LNCaP clone FGC (cell line): ENCODE data around the gene ST3GAL5.
A peak's percentile ranks its signal among the peaks of the same experiment; 100 is the strongest.

Experiments used
- DNase-seq: peaks from one replicate; pipeline ENCODE4 v3.0.0-alpha.2; 2011; ENCODE audit warnings: low read depth
- H3K4me3 ChIP-seq: 2 replicates; pipeline ENCODE4 v1.5.1; 2011; ENCODE audit warnings: mild to moderate bottlenecking, low read depth, low read length, control low read depth
- CTCF ChIP-seq: IDR thresholded peaks from 2 replicates; pipeline ENCODE4 v1.5.1; 2012; ENCODE audit warnings: mild to moderate bottlenecking; ENCODE audit not compliant: control insufficient read depth, insufficient read depth; ENCODE audit errors: extremely low read depth

The ST3GAL5 gene

GRCh38 chr2:85892216-85892944 lies 3.6 kb upstream of the ST3GAL5 start:
- no peak for TF ChIP-seq CTCF
- no peak overlapping the region for H3K4me3 ChIP-seq
- DNase-seq, result no peak

- no peak for DNase-seq
- H3K4me3 ChIP-seq, result no peak overlapping the region
- no peak for TF ChIP-seq CTCF
These were observed 1.9 kb upstream of the ST3GAL5 start for GRCh38 chr2:85890522-85891176.

GRCh38 chr2:85889627-85890281 lies 964 bp upstream of the ST3GAL5 start:
- peak overlapping the region; percentile 60 for H3K4me3 ChIP-seq
- no peak for DNase-seq
- TF ChIP-seq CTCF, result no peak

- TF ChIP-seq CTCF, result no peak
- H3K4me3 ChIP-seq, result peak overlapping the region; percentile 60
- DNase-seq, result no peak
These were observed 638 bp downstream of the ST3GAL5 start for GRCh38 chr2:85888020-85888683.

- H3K4me3 ChIP-seq, result no peak overlapping the region; the same call in 1 of the 2 replicates
- TF ChIP-seq CTCF, result 0 out of 2 replicates have a peak, but pooled peaks have one; percentile 12
- no peak for DNase-seq
These were observed 1.2 kb downstream of the ST3GAL5 start for GRCh38 chr2:85887566-85888019.

GRCh38 chr2:85886590-85886989 lies 2.2 kb downstream of the ST3GAL5 start:
- DNase-seq, result no peak
- TF ChIP-seq CTCF, result no peak
- H3K4me3 ChIP-seq, result no peak overlapping the region
